ENCODE results near the gene ADAMTSL3.
A peak's percentile ranks its signal among the peaks of the same experiment; 100 is the strongest.

The ADAMTSL3 gene

GRCh38 chr15:83977992-83978391, 324.1 kb downstream of the ADAMTSL3 start:
- Histone ChIP-seq H3K27ac (ENCODE audit: low read depth, low read length) (no peak overlapping the region), H3K56ac (ENCODE audit: low read length) (no peak overlapping the region), H2BK120ac (ENCODE audit: low read depth, low read length) (no peak overlapping the region), H3K4me3 (ENCODE audit: low read length) (no peak overlapping the region), H3K79me1 (ENCODE audit: low read length) (no peaks in the 10 kb centered on the region), H4K5ac (ENCODE audit: low read length) (no peak overlapping the region), H3K4me2 (ENCODE audit: low read length) (no peak overlapping the region), H3K79me2 (ENCODE audit: control insufficient read depth, insufficient read depth, low read length) (no peaks in the 10 kb centered on the region), H4K8ac (ENCODE audit: low read depth, low read length) (no peak overlapping the region), H3K4me1 (ENCODE audit: control insufficient read depth, low read depth, low read length) (no peaks in the 10 kb centered on the region), H3K23ac (ENCODE audit: low read length) (no peak overlapping the region), H3K4ac (ENCODE audit: low read depth, low read length) (no peak overlapping the region), H3K36me3 (ENCODE audit: control insufficient read depth, insufficient read depth, low read length) (no peaks in the 10 kb centered on the region), H3K9ac (ENCODE audit: low read length) (no peak overlapping the region), H2BK15ac (replicated peaks; ENCODE audit: low read depth) (no peak overlapping the region), H3K27me3 (ENCODE audit: insufficient read depth, low read length, poor library complexity) (no peaks in the 10 kb centered on the region), H3K18ac (ENCODE audit: low read length) (no peak overlapping the region), H2AK5ac (ENCODE audit: low read length) (no peak overlapping the region), H2BK5ac (ENCODE audit: low read length) (no peak overlapping the region)
- DNase-seq, result no peak

GRCh38 chr15:83978588-83978987, 324.7 kb downstream of the ADAMTSL3 start:
- H3K79me1 ChIP-seq (ENCODE audit: low read length), result no peaks in the 10 kb centered on the region
- H3K4me2 ChIP-seq (ENCODE audit: low read length), result no peak overlapping the region
- no peaks in the 10 kb centered on the region for H3K27me3 ChIP-seq (ENCODE audit: insufficient read depth, low read length, poor library complexity)
- H3K4me3 ChIP-seq (ENCODE audit: low read length), result no peak overlapping the region
- no peaks in the 10 kb centered on the region for H3K79me2 ChIP-seq (ENCODE audit: control insufficient read depth, insufficient read depth, low read length)
- H4K8ac ChIP-seq (ENCODE audit: low read depth, low read length), result no peak overlapping the region
- WGBS (ENCODE audit: extremely low coverage, insufficient coverage, low lambda C conversion rate), result no CpG with 5 or more reads among the region's 3 CpGs
- H4K5ac ChIP-seq (ENCODE audit: low read length), result no peak overlapping the region
- H3K4me1 ChIP-seq (ENCODE audit: control insufficient read depth, low read depth, low read length), result no peaks in the 10 kb centered on the region
- no peak for DNase-seq
- no peak overlapping the region for H3K4ac ChIP-seq (ENCODE audit: low read depth, low read length)
- no peak overlapping the region for H3K56ac ChIP-seq (ENCODE audit: low read length)
- H2BK5ac ChIP-seq (ENCODE audit: low read length), result no peak overlapping the region
- H2BK120ac ChIP-seq (ENCODE audit: low read depth, low read length), result no peak overlapping the region
- H3K9ac ChIP-seq (ENCODE audit: low read length), result no peak overlapping the region
- no peaks in the 10 kb centered on the region for H3K36me3 ChIP-seq (ENCODE audit: control insufficient read depth, insufficient read depth, low read length)
- H3K18ac ChIP-seq (ENCODE audit: low read length), result no peak overlapping the region
- H3K23ac ChIP-seq (ENCODE audit: low read length), result no peak overlapping the region
- no peak overlapping the region for H2BK15ac ChIP-seq (replicated peaks; ENCODE audit: low read depth)
- H3K27ac ChIP-seq (ENCODE audit: low read depth, low read length), result no peak overlapping the region
- H2AK5ac ChIP-seq (ENCODE audit: low read length), result no peak overlapping the region

GRCh38 chr15:83980637-83981036, 326.7 kb downstream of the ADAMTSL3 start:
- no peak overlapping the region for H3K56ac ChIP-seq (ENCODE audit: low read length)
- no CpG with 5 or more reads among the region's 4 CpGs for WGBS (ENCODE audit: extremely low coverage, insufficient coverage, low lambda C conversion rate)
- DNase-seq, result no peak

GRCh38 chr15:83982748-83983147, 328.8 kb downstream of the ADAMTSL3 start:
- Histone ChIP-seq H2AK5ac (ENCODE audit: low read length) (no peak overlapping the region), H3K18ac (ENCODE audit: low read length) (no peak overlapping the region), H3K79me1 (ENCODE audit: low read length) (no peaks in the 10 kb centered on the region), H3K56ac (ENCODE audit: low read length) (no peak overlapping the region), H3K4me2 (ENCODE audit: low read length) (no peak overlapping the region), H4K8ac (ENCODE audit: low read depth, low read length) (no peak overlapping the region), H3K9ac (ENCODE audit: low read length) (no peak overlapping the region), H3K27me3 (ENCODE audit: insufficient read depth, low read length, poor library complexity) (no peaks in the 10 kb centered on the region), H2BK5ac (ENCODE audit: low read length) (no peak overlapping the region), H3K4me1 (ENCODE audit: control insufficient read depth, low read depth, low read length) (no peaks in the 10 kb centered on the region), H2BK15ac (replicated peaks; ENCODE audit: low read depth) (no peak overlapping the region), H4K5ac (ENCODE audit: low read length) (no peak overlapping the region), H3K23ac (ENCODE audit: low read length) (no peak overlapping the region), H3K4ac (ENCODE audit: low read depth, low read length) (no peak overlapping the region), H2BK120ac (ENCODE audit: low read depth, low read length) (no peak overlapping the region), H3K4me3 (ENCODE audit: low read length) (no peak overlapping the region), H3K36me3 (ENCODE audit: control insufficient read depth, insufficient read depth, low read length) (no peaks in the 10 kb centered on the region), H3K79me2 (ENCODE audit: control insufficient read depth, insufficient read depth, low read length) (no peaks in the 10 kb centered on the region), H3K27ac (ENCODE audit: low read depth, low read length) (no peak overlapping the region)
- WGBS (ENCODE audit: extremely low coverage, insufficient coverage, low lambda C conversion rate), result no CpG with 5 or more reads among the region's 6 CpGs
- peak; percentile 11 for DNase-seq

More at GRCh38 chr15:83980637-83981036, 326.7 kb downstream of the ADAMTSL3 start:
- H3K4me1 ChIP-seq (ENCODE audit: control insufficient read depth, low read depth, low read length), result no peaks in the 10 kb centered on the region
- no peak overlapping the region for H3K4me3 ChIP-seq (ENCODE audit: low read length)
- H3K4me2 ChIP-seq (ENCODE audit: low read length), result no peak overlapping the region
- no peak overlapping the region for H3K18ac ChIP-seq (ENCODE audit: low read length)
- no peak overlapping the region for H4K5ac ChIP-seq (ENCODE audit: low read length)
- no peak overlapping the region for H3K27ac ChIP-seq (ENCODE audit: low read depth, low read length)
- H3K36me3 ChIP-seq (ENCODE audit: control insufficient read depth, insufficient read depth, low read length), result no peaks in the 10 kb centered on the region
- no peak overlapping the region for H3K9ac ChIP-seq (ENCODE audit: low read length)
- no peak overlapping the region for H2AK5ac ChIP-seq (ENCODE audit: low read length)
- no peaks in the 10 kb centered on the region for H3K79me2 ChIP-seq (ENCODE audit: control insufficient read depth, insufficient read depth, low read length)
- H3K23ac ChIP-seq (ENCODE audit: low read length), result no peak overlapping the region
- no peaks in the 10 kb centered on the region for H3K79me1 ChIP-seq (ENCODE audit: low read length)
- H3K27me3 ChIP-seq (ENCODE audit: insufficient read depth, low read length, poor library complexity), result no peaks in the 10 kb centered on the region
- H2BK5ac ChIP-seq (ENCODE audit: low read length), result no peak overlapping the region
- no peak overlapping the region for H3K4ac ChIP-seq (ENCODE audit: low read depth, low read length)
- H4K8ac ChIP-seq (ENCODE audit: low read depth, low read length), result no peak overlapping the region
- H2BK120ac ChIP-seq (ENCODE audit: low read depth, low read length), result no peak overlapping the region
- H2BK15ac ChIP-seq (replicated peaks; ENCODE audit: low read depth), result no peak overlapping the region

GRCh38 chr15:83983634-83984458, 329.9 kb downstream of the ADAMTSL3 start:
- Histone ChIP-seq H3K18ac (ENCODE audit: low read length) (no peak overlapping the region), H2BK5ac (ENCODE audit: low read length) (no peak overlapping the region), H2AK5ac (ENCODE audit: low read length) (no peak overlapping the region), H3K79me1 (ENCODE audit: low read length) (no peaks in the 10 kb centered on the region), H3K4ac (ENCODE audit: low read depth, low read length) (no peak overlapping the region), H3K56ac (ENCODE audit: low read length) (no peak overlapping the region), H3K79me2 (ENCODE audit: control insufficient read depth, insufficient read depth, low read length) (no peaks in the 10 kb centered on the region), H4K5ac (ENCODE audit: low read length) (no peak overlapping the region), H2BK15ac (replicated peaks; ENCODE audit: low read depth) (no peak overlapping the region), H3K27me3 (ENCODE audit: insufficient read depth, low read length, poor library complexity) (no peaks in the 10 kb centered on the region), H3K9ac (ENCODE audit: low read length) (no peak overlapping the region), H3K4me1 (ENCODE audit: control insufficient read depth, low read depth, low read length) (no peaks in the 10 kb centered on the region), H3K36me3 (ENCODE audit: control insufficient read depth, insufficient read depth, low read length) (no peaks in the 10 kb centered on the region), H3K27ac (ENCODE audit: low read depth, low read length) (no peak overlapping the region), H2BK120ac (ENCODE audit: low read depth, low read length) (no peak overlapping the region), H3K23ac (ENCODE audit: low read length) (no peak overlapping the region), H3K4me3 (ENCODE audit: low read length) (no peak overlapping the region), H3K4me2 (ENCODE audit: low read length) (no peak overlapping the region), H4K8ac (ENCODE audit: low read depth, low read length) (no peak overlapping the region)
- WGBS (ENCODE audit: extremely low coverage, insufficient coverage, low lambda C conversion rate), result no CpG with 5 or more reads among the region's 4 CpGs
- DNase-seq, result peak; percentile 44

- H3K36me3 ChIP-seq (ENCODE audit: control insufficient read depth, insufficient read depth, low read length), result no peaks in the 10 kb centered on the region
- no peak overlapping the region for H3K56ac ChIP-seq (ENCODE audit: low read length)
- H3K4me1 ChIP-seq (ENCODE audit: control insufficient read depth, low read depth, low read length), result no peaks in the 10 kb centered on the region
- no peak overlapping the region for H4K8ac ChIP-seq (ENCODE audit: low read depth, low read length)
- no peak for DNase-seq
- H2AK5ac ChIP-seq (ENCODE audit: low read length), result no peak overlapping the region
- H3K27me3 ChIP-seq (ENCODE audit: insufficient read depth, low read length, poor library complexity), result no peaks in the 10 kb centered on the region
- H3K79me2 ChIP-seq (ENCODE audit: control insufficient read depth, insufficient read depth, low read length), result no peaks in the 10 kb centered on the region
- H3K4me2 ChIP-seq (ENCODE audit: low read length), result no peak overlapping the region
- H2BK15ac ChIP-seq (replicated peaks; ENCODE audit: low read depth), result no peak overlapping the region
- H3K23ac ChIP-seq (ENCODE audit: low read length), result no peak overlapping the region
- H2BK120ac ChIP-seq (ENCODE audit: low read depth, low read length), result no peak overlapping the region
- no peaks in the 10 kb centered on the region for H3K79me1 ChIP-seq (ENCODE audit: low read length)
- no peak overlapping the region for H3K18ac ChIP-seq (ENCODE audit: low read length)
- no peak overlapping the region for H3K4me3 ChIP-seq (ENCODE audit: low read length)
- H2BK5ac ChIP-seq (ENCODE audit: low read length), result no peak overlapping the region
- no peak overlapping the region for H3K4ac ChIP-seq (ENCODE audit: low read depth, low read length)
- no peak overlapping the region for H3K27ac ChIP-seq (ENCODE audit: low read depth, low read length)
- no peak overlapping the region for H3K9ac ChIP-seq (ENCODE audit: low read length)
- H4K5ac ChIP-seq (ENCODE audit: low read length), result no peak overlapping the region
Measured at GRCh38 chr15:83984601-83985000, 330.7 kb downstream of the ADAMTSL3 start.
